GM19238 (cell line): ENCODE results near the gene SLC43A1.

Source experiments
- DNase-seq: peaks from one replicate; pipeline ENCODE4 v3.0.0; 2011; ENCODE audit warnings: low spot score; ENCODE audit not compliant: insufficient read length

SLC43A1 gene

DNA sequence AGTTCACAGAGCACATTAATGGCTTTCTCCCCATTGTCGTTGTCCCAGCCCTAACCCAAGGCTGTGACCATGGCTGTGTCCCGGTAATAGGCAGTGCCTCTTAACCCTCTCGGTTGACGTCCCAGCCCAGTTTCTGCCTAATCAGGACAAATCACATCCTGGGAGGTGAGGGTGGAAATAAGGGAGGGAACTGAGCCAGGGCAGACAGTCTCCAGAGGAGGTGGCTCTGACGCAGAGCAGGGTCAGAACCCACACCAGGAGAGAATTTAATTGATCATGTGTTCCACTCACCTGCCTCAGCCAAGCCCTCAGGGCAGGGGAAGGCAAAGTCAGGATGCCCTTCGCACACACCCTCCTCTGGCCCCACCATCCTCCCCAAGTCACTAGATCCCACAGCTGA lies 17.0 kb downstream of the SLC43A1 start:
- DNase-seq = no peak

DNA sequence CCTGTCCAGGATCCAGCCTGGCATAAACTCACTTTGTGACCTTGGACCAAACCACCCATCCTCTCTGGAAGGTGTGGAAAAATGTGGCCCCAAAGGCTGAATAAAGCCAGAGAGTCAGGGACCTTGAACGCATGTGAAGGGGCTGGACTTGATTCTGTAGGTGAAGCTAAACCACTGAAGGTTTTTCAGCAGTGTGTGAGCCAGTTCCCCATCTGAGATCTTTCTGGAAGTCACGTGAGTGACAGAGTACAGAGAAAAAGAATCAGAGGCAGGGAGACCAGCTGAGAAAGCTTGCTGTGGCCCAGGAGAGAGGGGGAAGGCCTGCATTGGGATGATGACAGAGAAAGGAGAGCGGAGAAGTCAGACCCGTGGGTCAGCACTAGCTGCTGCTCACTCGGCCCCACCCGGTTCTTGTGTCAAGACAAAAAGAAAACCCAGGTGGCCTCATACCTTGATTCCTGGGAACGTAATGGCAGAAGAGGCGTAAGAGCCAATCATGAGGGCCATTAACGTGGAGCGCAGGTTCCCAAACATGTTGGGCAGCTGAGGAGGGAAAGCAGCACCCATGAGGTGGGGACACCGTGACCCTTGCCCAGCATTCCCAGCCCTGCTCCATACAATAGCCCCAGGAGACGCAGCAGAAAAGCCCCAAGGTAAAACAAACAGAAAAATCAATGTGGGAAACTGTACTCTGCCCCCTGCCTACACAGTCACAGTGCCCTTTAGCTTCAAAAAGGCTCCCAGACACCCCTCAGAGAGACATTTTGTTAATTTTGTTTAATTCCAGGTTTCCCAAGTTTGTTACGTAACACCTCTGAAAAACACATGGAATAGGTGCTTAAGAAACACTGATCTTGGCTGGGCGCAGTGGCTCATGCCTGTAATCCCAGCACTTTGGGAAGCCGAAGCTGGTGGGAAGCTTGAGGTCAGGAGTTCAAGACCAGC lies 17.9 kb downstream of the SLC43A1 start:
- no peak for DNase-seq

- DNase-seq = no peak
These were observed 19.2 kb downstream of the SLC43A1 start for GRCh38 chr11:57496109-57496820.

GRCh38 chr11:57493507-57494503 lies 21.7 kb downstream of the SLC43A1 start:
- peak; percentile 69 for DNase-seq

- DNase-seq = no peak
These were observed 24.0 kb downstream of the SLC43A1 start for GRCh38 chr11:57491371-57492061.

GRCh38 chr11:57490456-57491248 lies 24.9 kb downstream of the SLC43A1 start:
- DNase-seq = no peak

DNA sequence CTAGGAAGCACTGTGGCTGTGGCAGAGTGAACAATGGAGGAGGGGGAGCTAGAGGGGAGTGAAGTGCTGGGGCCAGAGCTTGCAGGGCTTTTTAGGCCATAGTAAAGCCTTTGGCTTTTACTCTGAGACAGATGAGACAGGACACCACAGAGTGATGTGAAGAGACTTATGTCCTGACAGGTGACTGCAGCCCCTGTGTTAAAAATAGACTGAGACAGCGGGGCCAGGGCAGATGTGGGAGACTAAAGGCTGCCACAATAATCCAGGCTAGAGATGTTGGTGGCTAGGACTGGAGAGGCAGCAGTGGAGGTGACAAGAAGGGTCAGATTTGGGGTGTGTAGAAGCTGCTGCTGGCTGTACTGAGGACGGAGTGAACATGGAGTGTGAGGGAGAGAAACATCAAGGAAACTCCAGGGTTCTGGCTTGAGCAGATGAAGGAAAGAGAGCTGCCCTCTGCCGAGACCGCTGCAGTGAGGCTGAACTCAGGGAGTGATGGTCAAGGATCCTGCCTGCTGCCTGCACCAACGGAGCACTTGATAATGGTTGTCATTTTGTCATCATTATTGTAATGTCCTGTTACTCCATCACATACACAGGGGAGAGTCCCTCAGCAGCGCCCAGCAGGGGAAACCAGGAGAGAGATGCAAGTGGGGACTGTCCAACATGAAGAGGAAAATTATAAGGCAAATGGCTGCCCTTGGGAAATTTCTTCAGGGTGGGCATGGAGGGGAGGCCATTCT lies 27.4 kb downstream of the SLC43A1 start:
- DNase-seq = no peak

DNA sequence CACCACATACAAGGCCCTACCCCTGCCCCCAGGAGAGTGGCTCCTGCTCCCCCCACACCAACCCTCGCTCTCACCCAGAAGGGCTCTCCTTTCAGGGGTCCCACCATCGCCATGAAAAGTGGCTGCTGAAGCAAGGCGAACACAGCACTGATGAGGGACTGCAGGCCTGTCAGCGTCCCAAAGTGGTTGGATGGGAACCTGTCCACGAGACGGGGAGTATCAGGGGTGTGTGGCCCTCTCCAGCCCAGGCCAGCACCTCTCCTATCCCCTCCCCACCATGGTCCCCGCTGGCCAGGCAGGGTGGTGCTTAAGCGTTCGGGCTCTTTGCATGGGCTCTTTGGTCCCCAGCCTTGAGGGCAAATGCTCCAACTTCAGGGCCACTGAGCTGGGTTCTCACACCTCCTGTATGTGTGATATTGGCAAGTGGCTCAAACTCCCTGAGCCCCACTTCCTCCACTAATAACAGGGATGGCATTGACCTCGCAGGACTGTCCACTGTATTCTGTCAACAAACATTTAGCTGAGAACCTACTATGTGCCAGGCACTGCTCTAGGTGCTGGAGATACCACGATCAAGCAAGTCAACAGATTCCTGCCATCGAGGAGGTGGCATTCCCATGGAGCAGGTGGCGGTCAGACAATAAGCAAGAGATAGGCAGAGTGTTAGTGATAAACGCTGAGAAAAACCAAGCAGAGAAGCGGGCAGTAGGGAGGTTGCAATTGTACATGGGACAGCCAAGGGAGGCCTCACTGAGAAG lies 28.3 kb downstream of the SLC43A1 start:
- no peak for DNase-seq

- no peak for DNase-seq
These were observed 30.1 kb downstream of the SLC43A1 start for GRCh38 chr11:57485217-57485990.

- peak; percentile 77 for DNase-seq
These were observed 31.3 kb downstream of the SLC43A1 start for GRCh38 chr11:57484141-57484710.

DNA sequence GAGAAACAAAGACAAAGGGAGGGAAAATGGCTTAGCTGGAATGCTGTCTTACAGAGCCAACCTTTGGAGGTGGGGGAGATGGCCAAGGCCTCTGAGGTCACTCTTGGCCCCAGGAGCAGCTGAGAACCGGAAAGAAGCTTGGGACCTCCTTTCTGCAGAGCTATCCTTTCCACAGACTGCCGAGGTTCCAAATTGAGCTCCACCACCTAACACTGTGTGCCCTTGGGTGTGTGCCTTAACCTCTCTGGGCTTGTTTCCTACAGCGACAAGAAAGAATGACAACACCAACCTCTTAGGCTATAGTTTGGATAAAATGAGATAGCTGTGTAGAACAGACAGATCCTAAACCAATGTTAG lies 32.0 kb downstream of the SLC43A1 start:
- DNase-seq = no peak

DNA sequence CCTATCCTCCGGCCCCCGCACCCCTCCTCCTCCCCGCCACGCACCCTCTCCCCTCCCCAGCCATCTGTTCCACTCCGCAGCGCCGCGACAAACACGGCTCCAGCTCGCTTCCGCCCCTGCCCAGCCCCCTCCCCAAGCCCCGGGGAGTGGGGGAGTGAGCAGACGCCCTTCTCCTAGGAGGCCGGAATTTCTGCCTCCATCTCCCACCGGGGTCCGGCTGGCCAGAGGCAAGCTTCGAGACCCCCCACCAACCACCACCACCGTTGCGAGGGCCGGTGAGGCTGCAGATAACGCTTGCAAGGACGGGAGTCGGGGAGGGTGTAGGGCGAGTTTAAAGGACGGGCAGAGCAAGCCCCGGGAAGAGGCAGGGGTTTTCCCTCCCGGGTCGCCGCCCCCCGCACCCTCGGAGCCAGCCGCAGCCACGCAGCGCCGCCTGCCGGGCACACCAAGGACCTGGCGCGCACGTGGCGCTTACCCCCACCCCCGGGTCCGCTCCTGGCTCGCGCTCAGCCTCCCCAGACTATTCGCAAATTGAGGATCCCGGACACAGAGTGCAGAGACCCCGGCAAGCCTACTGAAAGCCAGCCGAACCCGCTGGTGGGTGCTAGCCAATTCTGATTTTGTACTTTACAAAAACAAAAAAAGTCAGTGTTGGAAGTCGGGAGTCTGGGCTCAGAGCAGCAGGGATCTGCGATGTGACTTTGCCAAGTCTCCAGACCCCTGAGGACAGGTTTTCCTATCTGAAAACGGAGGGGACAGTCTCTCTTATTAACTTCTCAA lies 32.5 kb downstream of the SLC43A1 start:
- peak; percentile 71 for DNase-seq

GRCh38 chr11:57481915-57482781 lies 33.4 kb downstream of the SLC43A1 start:
- no peak for DNase-seq

DNA sequence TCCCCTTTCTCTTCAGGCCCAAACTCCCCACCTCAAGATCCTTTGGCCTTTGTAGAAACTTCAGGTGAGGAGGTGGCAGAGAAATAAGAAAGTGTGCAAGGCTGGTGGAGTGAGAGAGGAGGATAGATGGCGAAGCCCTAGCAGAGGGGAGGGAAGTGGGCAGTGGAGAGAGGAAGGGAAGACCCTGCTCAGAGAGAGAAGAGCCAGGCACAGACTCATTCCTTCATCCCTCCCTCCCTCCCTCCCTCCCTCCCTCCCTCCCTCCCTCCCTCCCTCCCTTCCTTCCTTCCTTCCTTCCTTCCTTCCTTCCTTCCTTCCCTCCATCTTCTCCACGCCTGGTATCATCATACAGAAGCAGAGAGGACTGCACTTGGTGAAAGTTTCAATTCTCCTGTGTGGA lies 34.2 kb downstream of the SLC43A1 start:
- no peak for DNase-seq

DNA sequence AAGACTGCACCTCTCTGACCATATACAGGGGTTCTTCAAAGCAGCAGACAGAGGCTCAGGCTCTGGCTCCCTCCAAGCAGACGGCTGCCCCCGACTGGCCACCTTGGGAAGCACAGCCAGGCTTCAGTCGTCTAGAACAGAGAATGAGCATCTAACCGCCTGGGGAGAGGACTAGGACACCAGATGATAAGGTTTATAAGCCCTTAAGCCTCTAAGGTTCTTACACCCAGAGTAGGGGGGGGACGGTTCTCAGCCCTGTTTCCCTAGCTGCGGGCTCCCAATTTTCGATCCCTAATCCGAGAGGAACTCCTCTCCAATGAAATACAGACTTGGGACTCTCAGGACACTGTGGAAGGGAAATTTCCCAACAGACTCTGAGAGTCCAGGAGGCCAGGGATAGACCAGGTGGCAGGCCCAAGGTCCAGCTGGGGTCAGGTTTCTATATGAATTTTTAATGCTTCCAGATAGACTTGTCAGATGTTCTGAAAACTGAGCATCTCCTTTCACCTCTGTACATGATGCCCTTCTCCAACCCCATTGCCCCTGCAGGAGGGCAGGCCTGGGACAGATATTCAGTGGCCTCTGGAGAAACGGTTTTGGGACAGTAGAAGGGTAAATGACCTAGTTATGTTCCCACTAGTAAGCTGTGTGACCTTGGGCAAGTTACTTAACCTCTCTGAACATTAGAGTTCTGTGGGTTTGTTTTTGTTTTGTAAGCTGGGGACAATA lies 34.9 kb downstream of the SLC43A1 start:
- DNase-seq = peak; percentile 76
